ENCODE measurements around the gene PSME1.

PSME1 gene

GRCh38 chr14:24172261-24172860, 36.4 kb downstream of the PSME1 start:
- DNase-seq (ENCODE audit: low read depth, low spot score), result no peak

- no peak for DNase-seq (ENCODE audit: low read depth, low spot score)
Observed at GRCh38 chr14:24172871-24173281, 36.9 kb downstream of the PSME1 start.

GRCh38 chr14:24176599-24176998, 40.6 kb downstream of the PSME1 start:
- DNase-seq (ENCODE audit: low read depth, low spot score), result no peak

GRCh38 chr14:24177041-24177825, 41.2 kb downstream of the PSME1 start:
- DNase-seq (ENCODE audit: low read depth, low spot score), result no peak

GRCh38 chr14:24177891-24178290, 41.9 kb downstream of the PSME1 start:
- DNase-seq (ENCODE audit: low read depth, low spot score), result no peak

GRCh38 chr14:24178399-24179178, 42.6 kb downstream of the PSME1 start:
- no peak for DNase-seq (ENCODE audit: low read depth, low spot score)

GRCh38 chr14:24179294-24179960, 43.4 kb downstream of the PSME1 start:
- no peak for DNase-seq (ENCODE audit: low read depth, low spot score)

- DNase-seq (ENCODE audit: low read depth, low spot score), result no peak
Observed at GRCh38 chr14:24179961-24180796, 44.2 kb downstream of the PSME1 start.

- DNase-seq (ENCODE audit: low read depth, low spot score), result no peak
Observed at GRCh38 chr14:24181371-24182077, 45.5 kb downstream of the PSME1 start.

GRCh38 chr14:24182110-24182882, 46.3 kb downstream of the PSME1 start:
- DNase-seq (ENCODE audit: low read depth, low spot score), result no peak

- DNase-seq (ENCODE audit: low read depth, low spot score), result no peak
Observed at GRCh38 chr14:24183014-24183481, 47.1 kb downstream of the PSME1 start.

GRCh38 chr14:24184104-24184970, 48.3 kb downstream of the PSME1 start:
- no peak for DNase-seq (ENCODE audit: low read depth, low spot score)

- no peak for DNase-seq (ENCODE audit: low read depth, low spot score)
Observed at GRCh38 chr14:24185026-24185425, 49.0 kb downstream of the PSME1 start.

GRCh38 chr14:24185741-24186140, 49.7 kb downstream of the PSME1 start:
- DNase-seq (ENCODE audit: low read depth, low spot score), result no peak

- no peak for DNase-seq (ENCODE audit: low read depth, low spot score)
Observed at GRCh38 chr14:24186831-24187538, 51.0 kb downstream of the PSME1 start.

GRCh38 chr14:24187539-24187915, 51.5 kb downstream of the PSME1 start:
- DNase-seq (ENCODE audit: low read depth, low spot score), result no peak
